Activated naive CD8-positive, alpha-beta T cell treated with anti-CD3 and anti-CD28 coated beads, Interleukin-2, amount 10 ng/mL, durations not matched to agents 7 days and 5 days (primary cell): ENCODE results near the gene SMURF2. TPM values are rescaled to one million over a fixed set of nuclear protein-coding genes. Genes with fewer than 3 reads are reported as not detected.
A peak's percentile ranks its signal among the peaks of the same experiment; 100 is the strongest.
"Not testable (repeated sequence)": the region's sequence is repeated elsewhere in the genome, so short reads cannot be mapped to it uniquely, and the experiment has no call there.

ENCODE experiments used
- ATAC-seq: fragments of 150-1000 bp; cut with Tn5 transposase; one replicate; pipeline ENCODE4 v1.10.0; 2021; ENCODE audit warnings: low read depth, moderate library complexity
- POLR2A ChIA-PET: fragments of 350-600 bp; sonication (Branson Sonifier 250); formaldehyde crosslinking; loops from one replicate; lab custom pipeline; 2021; ENCODE audit warnings: antibody characterized with exemption; lab: Charles Lee
- DNase-seq: peaks from one replicate; pipeline ENCODE4 v3.0.0; 2021
- H3K27ac Mint-ChIP-seq: one replicate; pipeline ENCODE4 v1.8.0; 2022; ENCODE audit warnings: mild to moderate bottlenecking, mixed read lengths
- H3K27me3 Mint-ChIP-seq: one replicate; pipeline ENCODE4 v1.8.0; 2022; ENCODE audit warnings: mild to moderate bottlenecking, moderate library complexity, mixed read lengths
- H3K36me3 Mint-ChIP-seq: one replicate; pipeline ENCODE4 v1.8.0; 2021; ENCODE audit warnings: mild to moderate bottlenecking, mixed read lengths
- H3K4me1 Mint-ChIP-seq: one replicate; pipeline ENCODE4 v1.8.0; 2021; ENCODE audit warnings: mixed read lengths
- H3K4me3 Mint-ChIP-seq: one replicate; pipeline ENCODE4 v1.8.0; 2022; ENCODE audit warnings: mild to moderate bottlenecking, moderate library complexity, mixed read lengths
- H3K9me3 Mint-ChIP-seq: one replicate; pipeline ENCODE4 v1.8.0; 2021; ENCODE audit warnings: mixed read lengths
- total RNA-seq, 2 experiments: library from RNA; stranded (reverse); gene quantifications; one replicate each; pipeline ENCODE4 v1.2.3, GENCODE V29; 2021

Gene SMURF2
- total RNA-seq, 2 experiments from 2014 or later = 24.9 to 27.0 TPM

DNA sequence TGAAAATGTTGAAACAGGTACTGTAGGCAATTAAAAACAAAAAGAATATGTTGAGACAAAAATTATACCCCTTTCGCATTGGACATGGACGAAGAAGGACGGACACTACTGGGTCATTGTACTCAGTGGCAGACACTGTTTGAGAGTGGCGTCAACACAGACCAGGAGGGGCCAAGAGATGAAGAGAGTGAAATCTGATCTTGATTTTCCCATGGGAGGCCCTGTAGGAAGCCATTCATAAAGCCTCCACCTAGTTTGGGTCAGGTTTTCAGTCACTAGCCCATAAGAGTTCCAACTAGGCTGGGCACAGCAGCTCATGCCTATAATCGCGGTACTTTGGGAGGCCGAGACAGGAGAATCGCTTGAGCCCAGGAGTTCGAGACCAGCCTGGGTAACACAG is 23.6 kb upstream of the SMURF2 start:
- peaks cover 10% of the 10 kb centered on the region for H3K27me3 Mint-ChIP-seq
- POLR2A ChIA-PET = no interaction called here
- no peak for ATAC-seq
- no peak overlapping the region for H3K4me3 Mint-ChIP-seq
- DNase-seq = no peak
- H3K36me3 Mint-ChIP-seq = no peaks in the 10 kb centered on the region
- no peak overlapping the region for H3K27ac Mint-ChIP-seq
- H3K9me3 Mint-ChIP-seq = no peaks in the 10 kb centered on the region
- peaks cover 2% of the 10 kb centered on the region for H3K4me1 Mint-ChIP-seq

DNA sequence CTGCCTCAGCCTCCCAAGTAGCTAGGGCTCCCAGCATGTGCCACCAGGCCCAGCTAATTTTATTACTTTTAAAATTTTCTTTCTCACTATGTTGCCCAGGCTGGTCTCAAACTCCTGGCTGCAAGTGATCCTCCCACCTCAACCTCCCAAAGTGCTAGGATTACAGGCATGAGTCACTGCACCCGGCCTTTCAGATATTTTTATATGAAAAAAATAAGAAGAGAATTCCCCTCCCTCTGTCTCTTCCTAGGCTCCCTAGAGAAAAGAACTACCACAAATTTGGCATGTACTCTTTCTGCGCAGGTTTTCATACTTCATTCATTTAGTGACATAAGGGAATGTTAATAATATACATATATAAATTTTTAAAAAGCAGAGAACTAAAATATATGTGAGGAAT is 21.7 kb upstream of the SMURF2 start:
- POLR2A ChIA-PET = no interaction called here
- DNase-seq (no peak), ATAC-seq (no peak)
- Mint-ChIP-seq H3K4me3 (no peak overlapping the region), H3K9me3 (no peaks in the 10 kb centered on the region), H3K27ac (no peak overlapping the region), H3K27me3 (peaks cover 10% of the 10 kb centered on the region), H3K4me1 (peaks cover 2% of the 10 kb centered on the region), H3K36me3 (no peaks in the 10 kb centered on the region)

DNA sequence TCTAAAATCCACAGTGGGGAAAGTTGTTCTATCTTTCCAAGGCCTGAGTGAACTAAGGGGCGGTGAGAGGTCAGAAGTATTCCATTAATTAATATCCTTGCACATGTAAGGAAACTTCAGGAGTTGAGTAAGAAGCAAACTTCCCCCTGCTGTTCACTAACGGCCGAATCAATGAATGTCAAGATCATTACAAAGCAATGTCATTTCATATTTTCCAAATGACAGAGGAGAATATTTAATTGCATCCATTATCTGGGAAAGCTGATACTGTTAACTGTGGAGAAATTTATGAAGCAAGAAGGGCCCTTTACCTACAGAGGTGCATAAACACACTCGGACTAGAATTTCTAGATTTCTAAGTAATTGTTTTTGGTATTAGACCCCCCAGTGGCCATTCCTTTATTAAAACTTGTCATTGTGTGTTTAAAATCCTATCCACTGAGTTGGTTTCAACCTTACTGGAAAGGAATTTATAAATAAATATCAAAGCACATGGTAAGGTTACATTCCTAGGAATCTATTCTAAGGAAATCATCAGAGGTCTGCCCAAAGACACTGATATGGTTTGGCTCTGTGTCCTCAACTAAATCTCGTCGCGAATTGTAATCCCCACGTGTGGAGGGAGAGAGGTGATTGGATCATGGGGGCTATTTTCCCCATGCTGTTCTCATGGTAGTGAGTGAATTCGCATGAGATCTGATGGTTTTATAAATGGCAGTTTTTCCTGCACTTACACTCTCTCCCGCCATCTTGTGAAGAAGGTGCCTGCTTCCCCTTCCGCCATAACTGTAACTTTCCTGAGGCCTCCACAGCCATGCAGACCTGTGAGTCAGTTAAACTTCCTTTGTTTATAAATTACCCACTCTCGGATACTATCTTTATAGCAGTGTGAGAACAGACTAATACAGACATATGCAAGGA is 20.4 kb upstream of the SMURF2 start:
- POLR2A ChIA-PET = no interaction called here
- H3K36me3 Mint-ChIP-seq = no peaks in the 10 kb centered on the region
- H3K9me3 Mint-ChIP-seq = no peaks in the 10 kb centered on the region
- H3K4me1 Mint-ChIP-seq = peaks cover 2% of the 10 kb centered on the region
- ATAC-seq = no peak
- DNase-seq = no peak
- H3K27ac Mint-ChIP-seq = no peak overlapping the region
- H3K4me3 Mint-ChIP-seq = no peak overlapping the region
- peaks cover 10% of the 10 kb centered on the region for H3K27me3 Mint-ChIP-seq

DNA sequence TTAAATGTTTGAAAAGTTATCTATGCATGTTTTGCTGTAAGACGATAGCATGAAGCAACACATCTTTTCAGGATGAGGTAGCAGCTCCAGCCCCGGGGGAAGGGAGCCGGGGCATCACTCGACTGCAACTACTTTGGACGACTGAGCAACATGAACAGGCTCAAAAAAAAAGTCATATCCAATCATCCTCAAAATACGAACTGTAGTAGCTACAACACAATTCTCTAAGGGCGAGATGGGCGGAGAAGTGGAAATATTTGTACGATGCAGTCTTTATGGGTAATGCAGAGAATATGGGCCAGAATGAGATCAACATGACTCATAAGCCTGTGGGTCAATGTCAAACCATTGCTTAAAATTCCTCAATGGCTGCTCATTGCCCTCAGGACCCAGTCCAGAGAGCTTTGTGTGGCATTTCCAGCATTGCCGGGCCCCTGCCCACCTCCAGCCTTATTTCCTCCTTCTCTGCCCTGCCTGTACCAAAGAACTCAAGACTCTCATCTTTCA is 17.7 kb upstream of the SMURF2 start:
- POLR2A ChIA-PET = no interaction called here

DNA sequence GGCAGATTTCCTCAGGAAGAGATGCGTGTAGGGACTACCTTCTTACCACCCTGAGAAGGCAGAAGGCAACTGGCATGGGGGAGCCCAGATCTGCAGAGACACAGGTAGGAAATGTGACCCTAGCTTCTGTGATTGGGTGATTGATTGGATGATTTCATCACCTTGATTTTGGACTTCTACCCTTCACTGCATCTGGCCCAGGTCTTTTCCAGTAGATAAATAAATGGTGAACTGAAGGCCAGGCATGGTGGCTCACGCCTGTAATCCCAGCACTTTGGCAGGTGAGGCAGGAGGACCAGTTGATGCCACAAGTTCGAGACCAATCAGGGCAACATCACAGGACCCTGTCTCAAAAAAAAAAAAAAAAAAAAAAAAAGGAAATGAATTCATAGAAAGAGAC is 14.7 kb upstream of the SMURF2 start:
- DNase-seq (no peak), ATAC-seq (no peak)
- Mint-ChIP-seq H3K4me1 (peaks cover 1% of the 10 kb centered on the region), H3K4me3 (no peak overlapping the region), H3K9me3 (no peaks in the 10 kb centered on the region), H3K36me3 (no peaks in the 10 kb centered on the region), H3K27me3 (no peaks in the 10 kb centered on the region), H3K27ac (no peak overlapping the region)
- POLR2A ChIA-PET = no interaction called here

More for the DNA sequence above, 17.7 kb upstream of the SMURF2 start:
- Mint-ChIP-seq H3K4me1 (peaks cover 3% of the 10 kb centered on the region), H3K4me3 (no peak overlapping the region), H3K36me3 (no peaks in the 10 kb centered on the region), H3K27me3 (peaks cover 2% of the 10 kb centered on the region), H3K9me3 (no peaks in the 10 kb centered on the region), H3K27ac (no peak overlapping the region)
- ATAC-seq (no peak), DNase-seq (no peak)

DNA sequence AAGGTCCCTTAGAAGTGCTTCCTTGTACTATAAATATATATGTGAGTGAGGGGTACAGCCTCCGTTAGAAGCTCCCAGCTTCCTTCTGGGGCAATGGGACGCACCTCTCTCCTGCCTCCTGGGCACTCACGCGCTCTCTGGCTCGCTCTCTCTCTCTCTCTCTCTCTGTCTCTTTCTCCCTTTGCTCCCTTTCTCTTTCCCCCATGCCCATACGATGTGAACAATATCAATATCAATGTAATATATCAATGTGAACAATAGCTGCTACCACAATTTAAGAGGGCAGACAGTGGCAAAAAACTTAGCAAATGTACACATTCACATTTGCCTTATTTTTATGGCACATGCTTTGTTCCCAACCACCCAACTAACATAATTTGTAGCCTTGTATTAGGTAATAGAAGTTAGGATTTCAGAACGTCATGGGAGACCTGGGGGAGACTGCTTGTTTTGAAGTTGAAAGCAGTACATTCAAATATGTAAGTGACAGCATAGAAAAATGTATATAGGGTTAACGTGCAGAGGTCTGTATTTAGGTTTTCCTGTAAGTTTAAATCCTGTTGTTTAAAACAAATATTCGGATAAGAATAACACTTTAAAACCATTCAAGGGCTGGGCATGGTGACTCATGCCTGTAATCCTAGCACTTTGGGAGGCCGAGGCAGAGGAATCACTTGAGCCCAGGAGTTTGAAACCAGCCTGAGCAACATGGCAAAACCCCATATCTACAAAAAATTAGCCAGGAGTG is 8.9 kb upstream of the SMURF2 start:
- POLR2A ChIA-PET = interaction anchor here (1.2 kb wide), 1 partner anchor 9 kb away, joined by 3 read pairs; the partner anchor contains the start of gene SMURF2
- not testable (repeated sequence) for H3K4me1 Mint-ChIP-seq, H3K36me3 Mint-ChIP-seq, ATAC-seq, DNase-seq, H3K9me3 Mint-ChIP-seq, H3K27ac Mint-ChIP-seq, H3K4me3 Mint-ChIP-seq
- H3K27me3 Mint-ChIP-seq = peaks cover 17% of the 10 kb centered on the region

DNA sequence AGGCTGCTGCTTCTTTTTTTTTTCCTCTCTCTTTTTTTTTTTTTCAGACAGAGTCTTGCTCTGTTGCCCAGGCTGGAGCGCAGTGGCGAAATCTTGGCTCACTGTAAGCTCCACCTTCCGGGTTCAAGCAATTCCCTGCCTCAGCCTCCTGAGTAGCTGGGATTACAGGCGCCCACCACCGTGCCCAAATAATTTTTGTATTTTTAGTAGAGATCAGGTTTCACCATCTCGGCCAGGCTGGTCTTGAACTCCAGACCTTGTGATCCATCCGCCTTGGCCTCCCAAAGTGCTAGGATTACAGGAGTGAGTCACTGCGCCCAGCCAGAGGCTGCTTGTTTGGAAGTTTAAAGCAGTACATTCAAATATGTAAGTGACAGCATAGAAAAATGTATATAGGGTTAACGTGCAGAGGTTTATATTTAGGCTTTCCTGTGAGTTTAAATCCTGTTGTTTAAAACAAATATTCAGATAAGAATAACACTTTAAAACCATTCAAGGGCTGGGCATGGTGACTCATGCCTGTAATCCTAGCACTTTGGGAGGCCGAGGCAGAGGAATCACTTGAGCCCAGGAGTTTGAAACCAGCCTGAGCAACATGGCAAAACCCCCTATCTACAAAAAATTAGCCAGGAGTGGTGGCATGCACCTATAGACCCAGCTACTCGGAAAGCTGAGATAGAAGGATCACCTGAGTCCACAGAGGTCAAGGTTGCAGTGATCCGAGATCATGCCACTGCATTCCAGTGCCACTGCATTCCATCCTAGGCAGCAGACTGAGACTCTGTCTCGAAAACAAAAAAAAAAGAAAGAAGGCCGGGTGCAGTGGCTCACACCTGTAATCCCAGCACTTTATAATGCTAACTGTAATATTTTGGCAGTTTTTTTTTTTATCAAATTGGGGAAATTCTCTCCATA is 6.0 kb upstream of the SMURF2 start:
- H3K27me3 Mint-ChIP-seq = peaks cover 17% of the 10 kb centered on the region
- H3K9me3 Mint-ChIP-seq, POLR2A ChIA-PET: not testable (repeated sequence)

DNA sequence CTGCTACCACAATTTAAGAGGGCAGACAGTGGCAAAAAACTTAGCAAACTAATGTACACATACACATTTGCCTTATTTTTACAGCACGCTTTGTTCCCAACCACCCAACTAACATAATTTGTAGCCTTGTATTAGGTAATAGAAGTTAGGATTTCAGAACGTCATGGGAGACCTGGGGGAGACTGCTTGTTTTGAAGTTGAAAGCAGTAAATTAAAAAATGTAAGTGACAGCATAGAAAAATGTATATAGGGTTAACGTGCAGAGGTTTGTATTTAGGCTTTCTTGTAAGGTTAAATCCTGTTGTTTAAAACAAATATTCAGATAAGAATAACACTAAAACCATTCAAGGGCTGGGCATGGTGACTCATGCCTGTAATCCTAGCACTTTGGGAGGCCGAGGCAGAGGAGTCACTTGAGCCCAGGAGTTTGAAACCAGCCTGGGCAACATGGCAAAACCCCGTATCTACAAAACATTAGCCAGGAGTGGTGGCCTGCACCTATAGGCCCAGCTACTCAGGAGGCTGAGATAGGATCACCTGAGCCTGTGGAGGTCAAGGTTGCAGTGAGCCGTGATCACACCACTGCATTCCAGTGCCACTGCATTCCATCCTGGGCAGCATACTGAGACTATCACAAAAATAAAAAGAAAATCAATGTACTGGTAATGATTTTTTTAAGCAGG is 2.3 kb upstream of the SMURF2 start:
- H3K27me3 Mint-ChIP-seq, H3K9me3 Mint-ChIP-seq, H3K36me3 Mint-ChIP-seq, POLR2A ChIA-PET, H3K27ac Mint-ChIP-seq, ATAC-seq, DNase-seq, H3K4me3 Mint-ChIP-seq: not testable (repeated sequence)
- H3K4me1 Mint-ChIP-seq = peaks cover 15% of the 10 kb centered on the region

More for the DNA sequence above, 6.0 kb upstream of the SMURF2 start:
- H3K4me3 Mint-ChIP-seq, ATAC-seq, H3K36me3 Mint-ChIP-seq, H3K4me1 Mint-ChIP-seq, H3K27ac Mint-ChIP-seq, DNase-seq: not testable (repeated sequence)

DNA sequence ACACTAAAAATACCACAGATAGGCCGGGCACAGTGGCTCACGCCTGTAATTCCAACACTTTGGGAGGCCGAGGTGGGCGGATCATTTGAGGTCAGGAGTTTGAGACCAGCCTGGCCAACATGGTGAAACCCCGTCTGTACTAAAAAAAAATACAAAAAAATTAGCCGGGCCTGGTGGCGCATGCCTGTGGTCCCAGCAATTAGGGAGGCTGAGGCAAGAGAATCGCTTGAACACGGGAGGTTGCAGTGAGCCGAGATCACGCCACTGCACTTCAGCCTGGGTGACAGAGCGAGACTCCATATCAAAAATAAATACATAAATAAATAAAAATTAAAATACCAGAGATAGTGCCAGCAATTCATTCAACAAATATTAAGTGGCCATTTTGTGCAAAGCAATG is 1.7 kb upstream of the SMURF2 start:
- H3K4me3 Mint-ChIP-seq = not testable (repeated sequence)

DNA sequence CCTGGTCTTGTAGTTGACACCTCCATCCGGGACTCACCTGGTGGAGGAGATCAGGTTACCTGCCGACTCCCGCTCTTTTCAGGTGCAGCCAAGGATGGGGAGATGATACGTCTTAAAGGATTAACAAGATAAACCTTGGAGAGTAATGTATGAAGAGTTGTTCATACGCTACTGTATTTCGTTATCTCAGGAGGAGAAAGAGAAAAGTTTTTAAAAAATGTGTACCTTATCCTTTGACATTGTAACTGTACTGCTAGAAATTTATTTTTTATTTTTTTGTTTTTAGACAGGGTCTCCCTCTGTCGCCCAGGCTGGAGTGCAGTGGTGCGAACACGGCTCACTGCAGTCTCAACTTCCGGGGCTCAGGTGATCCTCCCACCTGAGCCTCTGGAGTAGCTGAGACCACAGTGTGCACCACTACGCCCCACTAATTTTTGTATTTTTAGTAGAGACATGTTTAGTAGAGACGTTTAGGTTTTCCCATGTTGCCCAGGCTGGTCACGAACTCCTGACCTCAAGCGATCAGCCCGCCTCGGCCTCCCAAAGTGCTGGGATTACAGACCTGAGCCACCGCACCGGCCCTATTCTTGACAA is 764 bp upstream of the SMURF2 start:
- ATAC-seq = no peak
- Mint-ChIP-seq H3K36me3 (no peaks in the 10 kb centered on the region), H3K4me1 (peaks cover 18% of the 10 kb centered on the region), H3K4me3 (peak overlapping the region; percentile 93), H3K27ac (peak overlapping the region; percentile 60), H3K27me3 (peaks cover 6% of the 10 kb centered on the region), H3K9me3 (no peaks in the 10 kb centered on the region)
- POLR2A ChIA-PET = interaction anchor here (0.5 to 1.6 kb wide), 5 partner anchors 8 to 460 kb away, joined by 3 to 10 read pairs (median 3); no protein-coding TSS in a partner anchor
- DNase-seq = no peak

More for the DNA sequence above, 1.7 kb upstream of the SMURF2 start:
- H3K9me3 Mint-ChIP-seq, H3K27me3 Mint-ChIP-seq, H3K27ac Mint-ChIP-seq, DNase-seq, H3K36me3 Mint-ChIP-seq, ATAC-seq, POLR2A ChIA-PET: not testable (repeated sequence)
- peaks cover 17% of the 10 kb centered on the region for H3K4me1 Mint-ChIP-seq

DNA sequence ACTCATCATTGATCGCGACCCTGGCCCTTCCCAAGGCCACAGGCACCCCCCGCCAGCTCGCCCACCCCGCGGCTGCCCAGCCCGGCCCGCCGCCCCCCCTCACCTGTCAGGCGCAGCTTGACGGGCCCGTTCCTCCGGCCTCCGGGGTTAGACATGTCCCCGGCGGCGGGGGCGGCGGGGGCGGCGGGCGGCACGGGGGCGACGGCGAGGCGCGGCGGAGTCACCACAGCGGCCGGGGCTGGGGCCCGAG is 456 bp downstream of the SMURF2 start:
- ATAC-seq (peak; percentile 40), DNase-seq (no peak)
- Mint-ChIP-seq H3K4me3 (peak overlapping the region; percentile 96), H3K27me3 (no peaks in the 10 kb centered on the region), H3K36me3 (peaks cover 7% of the 10 kb centered on the region), H3K9me3 (peaks cover 1% of the 10 kb centered on the region), H3K27ac (peak overlapping the region; percentile 89), H3K4me1 (peaks cover 26% of the 10 kb centered on the region)
- POLR2A ChIA-PET = interaction anchor here (0.7 to 1.6 kb wide), 5 partner anchors 28 to 269 kb away, joined by 3 to 19 read pairs (median 4); partner anchors contain the start of genes CEP95 and DDX5
